NCI-H1105 treated with DMSO at 0.1 percent for 48 hours (cell line): ENCODE measurements around the gene ALDH9A1.
"Not testable (repeated sequence)": the region's sequence is repeated elsewhere in the genome, so short reads cannot be mapped to it uniquely, and the experiment has no call there.

ENCODE experiments used
- DNase-seq: peaks from one replicate; lab custom pipeline; 2025; lab: John Stamatoyannopoulos, UW

The ALDH9A1 gene

GRCh38 chr1:165645654-165646366 is 52.6 kb downstream of the ALDH9A1 start:
- DNase-seq, result no peak

DNA sequence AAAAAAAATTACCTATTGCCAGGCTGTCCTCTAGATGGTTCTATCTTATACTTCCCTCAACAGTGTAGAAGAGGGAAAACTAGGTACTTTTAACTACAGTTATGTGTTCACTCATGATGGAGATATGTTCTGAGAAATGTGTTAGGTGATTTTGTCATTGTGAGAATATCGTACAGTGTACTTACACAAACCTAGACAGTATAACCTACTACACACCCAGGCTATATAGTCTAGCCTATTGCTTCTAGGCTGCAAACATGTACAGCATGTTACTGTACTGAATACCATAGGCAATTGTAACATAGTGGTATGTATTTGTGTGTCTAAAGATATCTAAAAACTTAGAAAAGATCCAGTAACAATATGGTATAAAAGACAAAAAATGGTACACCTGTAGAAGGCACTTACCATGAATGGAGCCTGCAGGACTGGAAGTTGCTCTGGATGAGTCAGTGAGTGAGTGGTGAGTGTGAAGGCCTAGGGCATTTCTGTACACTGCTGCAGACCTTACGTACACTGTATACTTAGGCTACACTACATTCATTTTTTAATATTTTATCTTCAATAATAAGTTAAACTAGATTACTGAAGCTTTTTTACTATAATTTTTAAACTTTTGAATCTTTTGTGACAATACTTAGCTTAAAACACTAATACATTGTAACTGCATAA is 54.2 kb downstream of the ALDH9A1 start:
- DNase-seq, result no peak

DNA sequence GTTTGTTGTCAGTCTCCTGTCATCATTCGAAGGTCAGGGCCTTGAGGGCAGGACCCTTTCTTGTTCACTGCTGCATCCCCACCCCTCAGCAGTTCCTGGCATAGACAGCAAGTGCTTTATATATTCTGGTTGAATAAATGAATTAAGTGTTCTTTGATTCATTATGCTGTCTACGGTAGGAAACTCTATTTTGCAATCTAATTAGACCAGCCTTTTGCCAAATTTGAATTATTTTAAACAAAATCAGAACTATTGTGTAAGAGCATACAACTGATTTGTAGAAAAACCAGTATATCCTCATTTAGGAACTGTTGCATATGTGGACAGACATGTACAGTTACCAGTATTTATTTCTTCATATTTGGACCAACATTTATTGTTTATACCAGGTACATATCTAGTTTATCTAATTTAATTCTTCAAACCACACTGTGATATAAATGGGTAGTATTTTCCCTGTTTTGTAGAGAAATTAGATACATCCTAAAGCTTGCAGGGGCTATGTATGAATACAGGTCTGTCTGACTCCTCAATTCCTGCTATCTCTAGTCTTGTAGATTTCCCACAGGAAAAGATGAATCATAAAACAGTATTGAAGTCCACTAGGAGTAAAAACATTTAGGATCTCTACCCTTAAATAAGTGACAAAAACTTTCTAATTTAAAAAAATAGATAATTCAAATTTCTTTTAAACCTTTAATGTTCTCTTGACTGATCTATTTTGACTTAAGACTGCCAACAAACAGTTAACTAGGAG is 57.0 kb downstream of the ALDH9A1 start:
- DNase-seq, result no peak

GRCh38 chr1:165639821-165640623 is 58.3 kb downstream of the ALDH9A1 start:
- DNase-seq, result no peak

GRCh38 chr1:165638211-165638610 is 60.2 kb downstream of the ALDH9A1 start:
- not testable (repeated sequence) for DNase-seq

- no peak for DNase-seq
Measured at GRCh38 chr1:165637427-165637826, 60.9 kb downstream of the ALDH9A1 start.

DNA sequence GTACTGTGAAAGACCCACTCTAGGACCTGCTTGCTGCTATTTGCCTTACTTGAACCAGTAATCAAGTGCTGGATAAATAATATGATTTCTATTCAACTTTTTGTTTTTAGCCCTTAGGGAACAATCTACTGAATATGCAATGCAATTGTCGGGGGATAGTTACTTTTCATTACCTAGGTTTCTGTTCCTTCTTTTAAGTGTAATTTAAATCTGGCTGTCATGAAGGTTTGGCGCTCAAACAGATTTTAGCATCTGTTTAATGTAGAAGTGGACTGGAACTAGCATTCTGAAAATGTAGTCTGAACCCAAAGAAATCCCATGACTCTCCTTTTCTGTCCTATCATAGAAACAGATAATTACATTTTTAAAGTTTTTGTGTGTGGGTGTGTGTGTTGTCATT is 62.5 kb downstream of the ALDH9A1 start:
- DNase-seq, result no peak

- DNase-seq, result no peak
Measured at GRCh38 chr1:165635329-165635728, 63.0 kb downstream of the ALDH9A1 start.

DNA sequence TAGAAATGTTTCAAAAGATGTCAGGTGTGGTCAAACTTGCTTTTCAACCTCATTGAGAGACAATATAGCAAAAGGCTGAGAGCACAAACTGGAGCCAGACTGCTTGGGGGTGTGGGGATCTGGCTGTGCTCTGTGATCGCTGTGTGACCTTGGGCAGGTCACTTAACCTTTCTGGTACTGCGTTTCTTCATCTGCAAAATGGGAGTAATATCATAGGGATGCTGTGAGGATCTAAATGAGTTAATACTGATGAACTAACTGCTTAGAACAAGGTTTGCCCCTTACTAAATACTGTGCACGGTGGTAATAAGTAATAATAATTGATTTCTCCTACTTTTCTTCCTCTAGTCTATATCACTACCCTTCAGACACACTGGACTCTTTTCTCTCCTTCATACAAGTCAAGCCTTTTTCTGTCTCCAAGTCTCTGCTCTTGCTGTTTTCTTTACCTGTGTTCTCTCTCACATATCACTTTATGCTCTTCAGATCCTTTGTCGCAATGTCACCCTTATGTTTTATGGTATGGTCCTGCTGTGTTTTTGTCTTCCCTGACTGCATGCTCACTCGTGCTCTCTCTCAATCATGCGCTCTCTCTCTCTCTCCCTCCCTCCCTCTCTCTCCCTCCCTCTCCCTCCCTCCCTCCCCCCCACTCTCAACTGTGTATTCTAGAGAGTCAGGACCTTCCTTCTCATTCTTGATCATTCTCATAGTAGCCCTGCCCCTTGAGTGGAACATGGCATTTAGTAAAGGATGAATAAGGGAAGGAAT is 64.0 kb downstream of the ALDH9A1 start:
- DNase-seq, result no peak

- DNase-seq, result no peak
Measured at GRCh38 chr1:165633614-165634013, 64.7 kb downstream of the ALDH9A1 start.

DNA sequence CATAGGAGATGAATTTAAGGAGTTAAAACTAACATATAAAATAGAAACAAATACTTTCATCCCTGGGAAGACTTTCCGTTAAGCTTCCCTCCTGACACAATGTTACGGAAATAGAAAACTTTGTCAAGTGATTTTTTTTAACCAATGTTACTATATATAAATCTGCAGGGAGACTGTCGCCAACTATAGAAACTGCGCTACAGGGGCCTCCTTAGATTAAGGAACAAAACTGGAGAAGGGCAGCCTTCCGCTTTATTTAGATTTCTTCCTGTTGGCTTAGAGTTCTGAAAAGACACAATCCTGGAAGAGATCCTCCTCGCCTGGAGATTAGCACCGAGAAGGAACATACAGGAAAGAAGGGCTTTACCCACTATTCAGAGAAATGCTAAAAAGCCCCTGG is 65.9 kb downstream of the ALDH9A1 start:
- no peak for DNase-seq

DNA sequence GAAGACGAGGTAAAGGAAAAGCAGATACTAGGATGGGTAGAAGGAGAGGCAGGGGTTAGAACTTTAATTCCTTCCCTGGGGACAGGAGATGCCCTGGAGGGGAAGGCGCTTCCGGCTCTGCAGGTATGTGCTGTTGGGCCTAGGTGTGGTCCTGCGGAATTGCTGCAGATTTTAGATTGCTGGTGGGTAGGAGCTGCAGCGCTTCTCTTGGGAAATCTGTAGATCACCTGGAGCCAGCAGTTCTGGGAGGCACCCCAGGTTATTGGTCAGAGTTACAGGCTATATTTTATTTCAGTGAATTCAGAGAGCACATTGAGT is 66.3 kb downstream of the ALDH9A1 start:
- DNase-seq, result no peak

DNA sequence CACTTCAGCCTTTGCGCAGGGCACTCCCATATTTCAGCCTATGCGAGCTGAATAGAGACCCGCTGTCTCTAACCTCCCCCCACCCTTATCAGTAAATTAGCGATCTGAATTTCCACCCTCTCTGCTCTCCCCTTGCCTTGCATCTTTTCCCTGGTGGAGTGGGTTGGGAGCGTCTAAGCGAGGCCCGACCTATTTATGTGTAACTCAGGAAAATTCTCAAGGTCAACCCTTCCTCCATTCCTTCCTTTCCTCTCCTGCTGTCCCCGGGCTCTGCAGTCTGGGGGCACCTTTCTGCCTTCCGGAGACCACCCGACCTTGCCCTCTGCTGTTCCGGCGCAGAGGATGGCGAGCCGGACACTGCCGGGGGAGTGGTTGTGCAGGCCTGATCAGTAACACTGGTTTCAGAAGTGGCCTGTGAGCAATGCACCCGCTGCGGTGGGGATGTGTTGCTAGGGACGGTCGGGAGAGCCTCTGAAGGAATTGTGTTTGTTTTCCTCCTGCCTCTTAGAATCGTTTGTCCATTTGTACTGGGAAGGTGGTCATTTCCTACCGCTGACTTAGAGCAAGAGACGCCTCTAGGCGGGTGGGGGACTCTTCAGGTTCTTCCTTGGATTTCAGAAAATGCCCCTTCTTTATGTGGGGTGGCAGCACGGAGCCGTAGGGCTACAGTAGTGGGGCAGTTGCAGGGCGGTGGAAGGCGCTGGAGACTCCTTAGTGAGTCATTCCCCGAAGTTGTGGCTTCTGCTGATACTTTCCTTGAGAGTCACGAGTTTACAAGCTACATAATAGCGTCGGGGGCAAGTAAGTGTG is 66.8 kb downstream of the ALDH9A1 start:
- peak; percentile 53 for DNase-seq

DNA sequence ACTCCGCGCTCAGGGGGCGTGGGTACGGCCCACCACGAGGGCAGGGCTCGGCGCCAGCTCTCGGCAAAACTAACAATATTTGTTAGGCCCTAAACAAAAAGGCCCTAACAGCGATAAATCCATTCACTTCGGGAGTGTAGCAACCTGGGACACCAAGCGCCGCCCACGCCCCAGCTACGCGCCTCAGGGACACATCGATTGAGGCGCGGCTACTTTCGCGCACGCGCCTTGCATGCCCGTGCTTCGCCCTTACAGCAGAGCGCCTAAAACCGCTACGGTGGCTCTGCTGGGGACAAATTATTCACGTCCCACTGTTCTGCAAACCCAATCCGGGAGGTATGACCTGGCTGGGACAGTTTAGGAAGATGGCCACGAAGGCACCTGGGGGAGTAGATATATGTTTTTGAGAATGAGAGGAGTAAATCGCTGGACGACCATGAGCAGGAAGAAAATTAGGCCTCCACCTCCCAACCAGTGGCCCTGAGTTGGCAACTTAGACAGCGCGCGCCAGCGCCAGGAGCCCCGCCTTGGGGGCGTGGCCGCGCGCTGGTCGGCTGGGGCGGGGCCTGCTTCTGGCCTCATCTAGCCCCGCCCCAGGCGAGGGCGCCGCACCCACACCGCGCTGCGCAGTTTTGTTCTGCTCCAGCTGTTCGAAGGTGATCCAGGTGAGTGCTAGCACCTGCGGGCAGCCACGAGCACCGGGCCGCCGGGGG is 67.6 kb downstream of the ALDH9A1 start, which contains the start of gene MGST3:
TSS of gene MGST3 (plus strand) at position 606 of the 713 bp plus-strand sequence. CDS start 18,614 bp downstream, outside the sequence.
- DNase-seq, result peak; percentile 98

DNA sequence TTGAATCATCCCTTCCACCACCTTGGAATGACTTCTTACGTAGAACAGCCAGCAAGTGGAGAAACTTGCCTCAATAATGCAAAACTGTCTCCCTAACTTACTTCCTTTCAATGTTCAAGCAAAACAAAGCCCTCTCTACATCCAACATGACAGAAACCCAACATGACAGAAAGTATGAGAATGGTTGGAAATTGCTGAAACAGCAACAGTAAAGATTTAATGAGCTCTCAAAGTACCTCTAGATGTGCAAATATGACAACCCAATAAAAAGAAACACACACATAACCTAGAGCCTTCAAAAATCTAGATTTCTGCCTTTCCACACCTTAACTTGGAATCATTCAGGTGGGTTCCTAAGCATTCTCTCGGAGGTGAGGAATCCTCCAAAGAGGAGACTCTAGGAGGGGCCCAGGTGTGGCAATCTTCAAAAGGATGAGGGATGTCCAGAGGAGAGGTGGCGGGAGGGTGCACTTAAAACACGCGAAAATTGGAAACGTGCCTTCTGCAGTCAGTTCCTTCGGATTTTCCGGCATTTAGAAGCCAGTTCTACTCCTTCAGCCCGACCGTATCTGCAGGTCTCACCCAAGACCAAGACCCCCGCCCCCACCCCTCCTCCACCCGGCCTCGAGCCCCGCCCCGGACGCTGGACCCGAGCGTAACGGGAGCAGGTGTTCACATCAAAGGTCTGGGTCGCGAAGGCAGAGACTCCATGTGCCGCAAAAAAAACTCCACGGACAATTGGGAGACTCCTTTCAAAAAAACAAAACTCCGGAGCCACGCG is 68.3 kb downstream of the ALDH9A1 start:
- DNase-seq, result peak; percentile 86

DNA sequence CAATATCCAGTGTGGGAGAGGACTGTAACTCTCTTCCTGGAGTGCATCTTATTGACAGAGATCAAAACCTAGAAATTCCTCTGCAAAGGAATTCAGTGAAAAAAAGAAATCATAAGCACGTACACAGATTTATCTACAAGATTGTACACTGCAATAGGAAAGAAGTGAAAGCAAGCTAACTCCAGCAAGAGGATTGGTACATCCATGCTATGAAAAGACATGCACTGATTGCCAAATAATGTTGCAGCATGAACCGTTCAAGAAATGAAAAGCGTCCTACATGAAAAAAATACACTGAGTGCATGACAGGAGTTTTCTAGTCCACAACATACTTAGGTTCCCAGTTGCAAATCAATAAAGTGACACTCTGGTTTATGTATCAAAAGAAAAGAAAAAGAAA is 69.2 kb downstream of the ALDH9A1 start:
- no peak for DNase-seq

DNA sequence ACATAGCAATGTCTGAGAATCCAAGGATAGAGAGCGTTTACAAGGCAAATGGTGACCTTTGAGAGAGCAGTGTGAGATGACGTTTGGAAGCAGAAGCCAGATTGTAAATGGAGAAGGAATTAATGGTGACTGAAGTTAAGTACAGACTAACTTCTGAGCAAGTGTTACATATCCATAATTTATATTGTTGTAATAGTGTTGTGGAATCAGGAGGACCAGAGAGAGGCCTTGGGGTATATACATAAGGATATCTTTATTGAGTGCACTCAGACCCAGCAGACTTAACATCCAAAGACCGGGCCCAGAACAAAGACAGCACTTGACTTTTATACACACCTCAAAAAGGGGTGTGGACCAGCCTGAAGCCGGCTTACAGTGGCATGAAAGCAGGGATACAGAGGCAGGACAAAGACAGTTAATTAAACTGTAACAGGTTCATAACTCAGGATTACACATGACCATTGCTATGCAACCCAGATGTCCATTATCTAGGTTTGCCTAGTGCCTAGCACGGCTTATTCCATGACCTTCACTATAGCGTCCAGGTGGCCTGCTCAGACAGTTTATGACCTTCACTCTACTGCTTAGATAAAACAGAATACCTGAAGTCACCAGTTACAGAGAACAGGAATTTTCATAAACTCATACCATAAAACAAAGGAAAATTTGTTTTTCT is 70.1 kb downstream of the ALDH9A1 start:
- no peak for DNase-seq

DNA sequence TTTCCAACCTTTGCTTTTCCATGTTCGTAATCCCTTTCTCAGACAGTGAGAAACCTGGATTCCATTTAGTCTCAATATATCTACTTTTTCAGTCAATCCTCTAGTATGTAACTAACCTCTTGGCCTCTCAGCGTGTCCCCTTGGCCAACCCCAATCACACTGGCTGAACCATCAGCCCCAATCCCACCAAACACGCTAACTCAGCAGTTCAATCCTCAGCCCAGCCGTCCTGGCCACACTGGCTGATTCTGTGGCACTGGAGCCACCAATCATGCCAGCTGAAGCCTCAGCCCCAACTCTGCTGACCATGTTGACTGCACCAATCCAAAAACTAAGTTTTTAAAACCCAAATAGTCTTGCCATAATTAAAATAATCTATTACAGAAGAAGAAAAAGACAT is 73.9 kb downstream of the ALDH9A1 start:
- no peak for DNase-seq

DNA sequence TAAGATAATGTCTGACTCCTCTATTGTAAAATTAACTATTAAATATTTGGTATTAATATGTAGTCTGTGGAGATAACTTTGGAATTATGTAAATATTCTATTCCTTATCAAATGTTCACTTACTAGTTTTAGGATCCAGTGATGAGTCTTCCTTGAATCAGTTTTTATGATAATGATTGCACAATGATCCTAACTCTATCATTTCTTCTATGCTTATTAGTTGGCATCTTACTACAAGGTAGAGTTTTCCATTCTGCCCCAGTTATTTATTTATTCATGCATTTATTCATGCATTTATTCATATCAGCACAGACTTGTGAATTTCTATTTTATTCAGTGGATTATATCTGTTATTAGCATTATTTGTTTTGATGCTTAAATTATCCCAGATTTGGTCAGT is 74.7 kb downstream of the ALDH9A1 start:
- DNase-seq, result no peak
